GM12878 (cell line): ENCODE data around the gene ZNF692. TPM values are rescaled to one million over a fixed set of nuclear protein-coding genes. Genes with fewer than 3 reads are reported as not detected.
A peak's percentile ranks its signal among the peaks of the same experiment; 100 is the strongest.

Source experiments
- ATAC-seq: fragments of 200-7000 bp; cut with Tn5 transposase; 3 replicates; pipeline ENCODE4 v1.9.1; 2020; ENCODE audit warnings: mild to moderate bottlenecking, moderate library complexity
- BruUV-seq: library from RNA; stranded (reverse); fragments of 400-500 nt; replicated peaks from 2 replicates; lab custom pipeline; 2021; lab: Mats Ljungman, UMichigan
- CTCF ChIA-PET: fragments of 300-600 bp; sonication (Branson Sonifier 250); formaldehyde crosslinking; extraction: SDS; loops from one replicate; lab custom pipeline; 2021; ENCODE audit warnings: inconsistent platforms; lab: Yijun Ruan, JAX
- POLR2A ChIA-PET: fragments of 350-600 bp; formaldehyde crosslinking; extraction: SDS; loops from one replicate; lab custom pipeline; 2021; ENCODE audit warnings: inconsistent platforms; lab: Charles Lee
- RAD21 ChIA-PET: fragments of 300-600 bp; sonication (Branson Sonifier 250); formaldehyde crosslinking; loops from one replicate; lab custom pipeline; 2023; ENCODE audit warnings: antibody characterized with exemption; ENCODE audit not compliant: unreplicated experiment; lab: Charles Lee
- SMC1A ChIA-PET: fragments of 300-600 bp; sonication (Branson Sonifier 250); formaldehyde crosslinking; loops from one replicate; lab custom pipeline; 2023; ENCODE audit not compliant: unreplicated experiment, uncharacterized antibody; lab: Charles Lee
- DNase-seq: peaks from one replicate; pipeline ENCODE4 v3.0.0-alpha.2; 2011; ENCODE audit warnings: low read depth, low spot score
- FAIRE-seq: peaks from 3 replicates; lab custom pipeline; 2011; peaks lifted over from hg19 to GRCh38; lab: Jason Lieb, UNC
- H2AFZ ChIP-seq: 2 replicates; pipeline ENCODE4 v1.6.0; 2011; ENCODE audit warnings: low read depth, low read length, control low read depth; ENCODE audit not compliant: control insufficient read depth
- H3K27ac ChIP-seq: 2 replicates; pipeline ENCODE4 v1.5.1; 2011; ENCODE audit warnings: control low read depth; ENCODE audit not compliant: control insufficient read depth, insufficient read depth
- H3K27me3 ChIP-seq, 2 experiments: replicated peaks in 1 of 2; 2 replicates each; pipeline versions ENCODE4 v1.6.0 to v1.6.1; 2011; ENCODE audit warnings: low read length in 1 of 2; ENCODE audit not compliant: control insufficient read depth in 2 of 2, insufficient read depth in 2 of 2
- H3K36me3 ChIP-seq, 2 experiments: 2 replicates each; pipeline ENCODE4 v1.5.1; 2011; ENCODE audit warnings: low read length in 1 of 2; ENCODE audit not compliant: control insufficient read depth in 2 of 2, insufficient read depth in 2 of 2
- H3K4me1 ChIP-seq: 2 replicates; pipeline ENCODE4 v1.6.1; 2011; ENCODE audit warnings: mild to moderate bottlenecking, low read length, moderate library complexity, mixed read lengths; ENCODE audit not compliant: control insufficient read depth, insufficient read depth
- H3K4me2 ChIP-seq: 2 replicates; pipeline ENCODE4 v1.6.0; 2011; ENCODE audit warnings: control low read depth; ENCODE audit not compliant: control insufficient read depth, insufficient read depth
- H3K4me3 ChIP-seq: fragments of 200-600 bp; sonication (generic); 2 replicates; pipeline ENCODE4 v1.5.1; 2016
- H3K79me2 ChIP-seq: 2 replicates; pipeline ENCODE4 v1.6.0; 2011; ENCODE audit warnings: low read length; ENCODE audit not compliant: control insufficient read depth, insufficient read depth
- H3K9ac ChIP-seq: 2 replicates; pipeline ENCODE4 v1.8.0; 2011; ENCODE audit warnings: low read length, control low read depth, mixed read lengths; ENCODE audit not compliant: control insufficient read depth, insufficient read depth
- H3K9me3 ChIP-seq: replicated peaks from 3 replicates; pipeline ENCODE4 v1.5.1; 2011; ENCODE audit warnings: mild to moderate bottlenecking, low read length; ENCODE audit not compliant: control insufficient read depth, insufficient read depth
- H4K20me1 ChIP-seq: 2 replicates; pipeline ENCODE4 v1.6.0; 2011; ENCODE audit not compliant: control insufficient read depth, insufficient read depth
- BACH1 ChIP-seq: fragments of 450-650 bp; IDR thresholded peaks from 2 replicates; pipeline ENCODE4 v1.6.1; 2017; ENCODE audit warnings: mild to moderate bottlenecking, borderline replicate concordance
- CBX5 ChIP-seq: sonication (generic); IDR thresholded peaks from 2 replicates; pipeline ENCODE4 v1.6.1; 2016; ENCODE audit warnings: low read depth, moderate library complexity, mild to moderate bottlenecking, inconsistent platforms
- CHD4 ChIP-seq: fragments of 200-600 bp; sonication (generic); IDR thresholded peaks from 2 replicates; pipeline ENCODE4 v1.6.1; 2016; ENCODE audit warnings: mild to moderate bottlenecking
- CREM ChIP-seq: IDR thresholded peaks from 2 replicates; pipeline ENCODE4 v1.6.1; 2014; ENCODE audit warnings: antibody characterized with exemption, low read depth
- EGR1 ChIP-seq, 2 experiments: IDR thresholded peaks; 1 replicate in 1 of 2; 2 replicates in 1 of 2; pipeline ENCODE4 v1.6.1; 2011 to 2012; ENCODE audit warnings: low read depth in 2 of 2, low read length in 2 of 2, borderline replicate concordance in 1 of 2, mild to moderate bottlenecking in 1 of 2, moderate library complexity in 1 of 2
- ESRRA ChIP-seq: IDR thresholded peaks from 2 replicates; pipeline ENCODE4 v1.6.1; 2012; ENCODE audit warnings: mild to moderate bottlenecking, low read length, improper control_type of control experiment
- FOS ChIP-seq: IDR thresholded peaks from 3 replicates; pipeline ENCODE4 v1.6.1; 2011; ENCODE audit warnings: borderline replicate concordance; ENCODE audit not compliant: insufficient read length; ENCODE audit errors: extremely low read depth
- HSF1 ChIP-seq: fragments of 150-350 bp; IDR thresholded peaks from 2 replicates; pipeline ENCODE4 v1.6.1; 2014; ENCODE audit warnings: mild to moderate bottlenecking, low read depth, low read length
- IRF4 ChIP-seq: IDR thresholded peaks from 2 replicates; pipeline ENCODE4 v1.6.1; 2011; ENCODE audit warnings: low read depth, low read length
- LARP7 ChIP-seq: fragments of 450-650 bp; IDR thresholded peaks from 2 replicates; pipeline ENCODE4 v1.6.1; 2017; ENCODE audit warnings: mild to moderate bottlenecking
- MEF2B ChIP-seq: fragments of 450-650 bp; IDR thresholded peaks from 2 replicates; pipeline ENCODE4 v1.6.1; 2018; ENCODE audit warnings: mild to moderate bottlenecking, moderate library complexity; ENCODE audit not compliant: partially characterized antibody, poor library complexity, severe bottlenecking
- MXI1 ChIP-seq: fragments of 150-350 bp; IDR thresholded peaks from 2 replicates; pipeline ENCODE4 v1.6.1; 2011; ENCODE audit warnings: low read depth, mild to moderate bottlenecking, inconsistent platforms, low read length, improper control_type of control experiment
- NKRF ChIP-seq: fragments of 450-650 bp; conservative IDR thresholded peaks from 2 replicates; pipeline ENCODE4 v1.6.1; 2017; ENCODE audit warnings: mild to moderate bottlenecking, moderate library complexity
- PML ChIP-seq: IDR thresholded peaks from 2 replicates; pipeline ENCODE4 v1.6.1; 2012; ENCODE audit warnings: low read length, inconsistent platforms
- POLR2A ChIP-seq: IDR thresholded peaks from 2 replicates; pipeline ENCODE4 v1.6.1; 2011; ENCODE audit warnings: low read depth, mild to moderate bottlenecking, low read length
- POLR2AphosphoS5 ChIP-seq: IDR thresholded peaks from 2 replicates; pipeline ENCODE4 v1.6.1; 2011; ENCODE audit warnings: mild to moderate bottlenecking, low read length, inconsistent platforms
- POU2F2 ChIP-seq: IDR thresholded peaks from 3 replicates; pipeline ENCODE4 v1.6.1; 2011; ENCODE audit warnings: low read depth, mild to moderate bottlenecking, low read length, borderline replicate concordance
- SREBF2 ChIP-seq: IDR thresholded peaks from 2 replicates; pipeline ENCODE4 v1.6.1; 2012; ENCODE audit warnings: mild to moderate bottlenecking, low read length
- STAT3 ChIP-seq: IDR thresholded peaks from 2 replicates; pipeline ENCODE4 v1.6.1; 2011; ENCODE audit warnings: low read depth, low read length, improper control_type of control experiment
- TBL1XR1 ChIP-seq: IDR thresholded peaks from 2 replicates; pipeline ENCODE4 v1.6.1; 2012; ENCODE audit warnings: low read depth, low read length, improper control_type of control experiment
- YY1 ChIP-seq: IDR thresholded peaks from 2 replicates; pipeline ENCODE4 v1.6.1; 2011; ENCODE audit warnings: low read depth, mild to moderate bottlenecking, low read length
- ZBED1 ChIP-seq: IDR thresholded peaks from 2 replicates; pipeline ENCODE4 v1.6.1; 2016; ENCODE audit warnings: borderline replicate concordance
- WGBS: methylation state at CpG from one replicate; pipeline ENCODE4 v1.1.6; 2016; ENCODE audit warnings: low lambda C conversion rate; ENCODE audit not compliant: insufficient replicate concordance, insufficient coverage; ENCODE audit errors: missing lambda C conversion rate; 5-methylcytosine and 5-hydroxymethylcytosine counted together
- in situ Hi-C: fragments of 300-500 bp; cut with MboI; formaldehyde crosslinking; loops from 9 replicates; pipeline ENCODE4 v1.14.3; 2018; ENCODE audit warnings: mixed read lengths
- intact Hi-C: fragments of 100-400 bp; cut with micrococcal nuclease; formaldehyde crosslinking; loops from one replicate; pipeline ENCODE4 v1.14.2; 2022; ENCODE audit not compliant: unreplicated experiment
- polyA plus RNA-seq, 11 experiments: library from polyadenylated mRNA; depleted of rRNA in 4 of 11; unstranded in 6 of 11; stranded (reverse) in 5 of 11; fragments of >200 nt; fragmentation: Nextera tagmentation in 4 of 11; fragmentation: Illumina TruSeq in 1 of 11; extraction: Ambion mirVana in 4 of 11; extraction: Trizol in 1 of 11; gene quantifications; 1 replicate in 1 of 11; 2 replicates in 10 of 11; pipeline versions ENCODE4 v1.2.1 to v1.2.3, GENCODE V29; 2011 to 2016; ENCODE audit warnings: inconsistent platforms in 2 of 11, missing spikeins in 2 of 11, low read depth in 1 of 11
- total RNA-seq, 4 experiments: library from RNA; depleted of rRNA in 3 of 4; stranded (reverse); fragments of >200 nt in 3 of 4; fragmentation: Illumina TruSeq in 1 of 4; extraction: Trizol in 1 of 4; gene quantifications; 2 replicates each; pipeline versions ENCODE4 v1.2.1 to v1.2.3, GENCODE V29; 2013 to 2021

ZNF692 gene
- total and polyA plus RNA-seq, 10 of the 15 experiments (the other 5 are each of a cell fraction or from before 2014, with no cell fraction given) = 5.3 to 76.6 (median 36.9) TPM

- ChIA-PET POLR2A (interaction anchor here (1.0 to 2.4 kb wide), 7 partner anchors 8 to 47 kb away, joined by 3 to 22 read pairs (median 10); partner anchors contain the start of genes SH3BP5L, ZNF672 and ZNF692), CTCF (interaction anchor here (1.0 to 3.3 kb wide), 11 partner anchors 8 to 631 kb away, joined by 3 to 27 read pairs (median 5); partner anchors contain the start of genes PGBD2, SH3BP5L and ZNF692), SMC1A (interaction anchor here (0.8 to 3.9 kb wide), 11 partner anchors 8 to 624 kb away, joined by 3 to 24 read pairs (median 4); partner anchors contain the start of genes SH3BP5L, ZNF672 and ZNF692), RAD21 (interaction anchor here (0.8 to 2.5 kb wide), 11 partner anchors 11 to 69 kb away, joined by 3 to 12 read pairs (median 7); partner anchors contain the start of genes PGBD2, SH3BP5L, ZNF672 and ZNF692)
- Histone ChIP-seq H3K27ac (peak overlapping the region; percentile 85), H3K9me3 (no peaks in the 10 kb centered on the region), H3K4me1 (peaks cover 4% of the 10 kb centered on the region; the same call in 1 of the 2 replicates), H3K9ac (peak overlapping the region; percentile 87), H3K79me2 (no peaks in the 10 kb centered on the region), H3K4me2 (peak overlapping the region; percentile 90), H3K36me3 (no peaks in the 10 kb centered on the region), H2AFZ (peak overlapping the region; percentile 98), H3K27me3 (no peaks in the 10 kb centered on the region), H3K4me3 (peak overlapping the region; percentile 65), H4K20me1 (no peaks in the 10 kb centered on the region)
- TSS peak; percentile 90 for BruUV-seq
- DNase-seq (peak; percentile 98), ATAC-seq (peak; percentile 87), FAIRE-seq (peak; percentile 86)
- intact Hi-C loops = loop anchor here (1.0 kb wide), 3 partner anchors 14 to 47 kb away; partner anchors contain the start of genes ZNF672 and ZNF692
- in situ Hi-C loops = no loop called here
- under 1% methylated on average over 40 of the region's 41 CpGs for WGBS
- TF ChIP-seq CBX5 (no peak), ESRRA (0 out of 2 replicates have a peak, but pooled peaks have one; percentile 39), YY1 (peak; percentile 71), MXI1 (0 out of 2 replicates have a peak, but pooled peaks have one; percentile 37), POLR2A (peak; percentile 85), POLR2AphosphoS5 (peak; percentile 38; the same call in 1 of the 2 replicates), TBL1XR1 (peak; percentile 95), LARP7 (peak; percentile 50), SREBF2 (peak; percentile 90), PML (peak; percentile 39; the same call in 1 of the 2 replicates), ZBED1 (peak; percentile 50; the same call in 1 of the 2 replicates), CREM (peak; percentile 82), EGR1 (IDR thresholded peaks at IDR 0.05; ENCODE audit: borderline replicate concordance in 1 of 2, low read depth in 2 of 2, low read length in 2 of 2) (peak in 1 of 2 experiments; percentile 19; a peak in 1 of 3 replicates), IRF4 (peak; percentile 73; the same call in 1 of the 2 replicates), POU2F2 (peak; percentile 59; the same call in 1 of the 3 replicates), HSF1 (no peak), CHD4 (no peak), MEF2B (peak; percentile 7), BACH1 (peak; percentile 77), STAT3 (no peak), FOS (peak; percentile 4), NKRF (no peak)
These were observed 14.6 kb upstream of the ZNF692 start for GRCh38 chr1:248873409-248873992.
